ENCODE results near the gene SCAMP4. TPM values are rescaled to one million over a fixed set of nuclear protein-coding genes. Genes with fewer than 3 reads are reported as not detected.
A peak's percentile ranks its signal among the peaks of the same experiment; 100 is the strongest.

The SCAMP4 gene
- total and polyA plus RNA-seq, 2 of the 13 experiments (the other 11 are each of a cell fraction or from before 2014, with no cell fraction given): 10.7 to 13.7 TPM

DNA sequence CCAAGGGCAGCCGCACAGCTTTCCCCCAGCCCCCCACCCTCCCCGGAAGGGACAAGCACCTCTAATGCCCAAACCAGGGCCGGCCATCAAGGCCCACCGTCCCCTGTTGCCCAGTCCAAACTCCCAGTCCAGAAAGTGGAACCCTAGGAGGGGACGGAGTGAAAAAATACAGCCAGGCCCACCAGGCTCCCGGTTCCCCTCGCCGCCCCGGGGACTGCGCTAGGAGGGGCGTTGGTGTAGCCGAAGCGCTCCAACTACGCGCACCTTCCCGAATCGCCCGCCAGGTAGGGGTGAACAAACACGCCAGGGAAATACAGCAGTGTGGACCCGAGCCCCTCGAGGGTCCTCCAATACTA is 43.2 kb upstream of the SCAMP4 start (continued):
- TF ChIP-seq, protein P1, sequence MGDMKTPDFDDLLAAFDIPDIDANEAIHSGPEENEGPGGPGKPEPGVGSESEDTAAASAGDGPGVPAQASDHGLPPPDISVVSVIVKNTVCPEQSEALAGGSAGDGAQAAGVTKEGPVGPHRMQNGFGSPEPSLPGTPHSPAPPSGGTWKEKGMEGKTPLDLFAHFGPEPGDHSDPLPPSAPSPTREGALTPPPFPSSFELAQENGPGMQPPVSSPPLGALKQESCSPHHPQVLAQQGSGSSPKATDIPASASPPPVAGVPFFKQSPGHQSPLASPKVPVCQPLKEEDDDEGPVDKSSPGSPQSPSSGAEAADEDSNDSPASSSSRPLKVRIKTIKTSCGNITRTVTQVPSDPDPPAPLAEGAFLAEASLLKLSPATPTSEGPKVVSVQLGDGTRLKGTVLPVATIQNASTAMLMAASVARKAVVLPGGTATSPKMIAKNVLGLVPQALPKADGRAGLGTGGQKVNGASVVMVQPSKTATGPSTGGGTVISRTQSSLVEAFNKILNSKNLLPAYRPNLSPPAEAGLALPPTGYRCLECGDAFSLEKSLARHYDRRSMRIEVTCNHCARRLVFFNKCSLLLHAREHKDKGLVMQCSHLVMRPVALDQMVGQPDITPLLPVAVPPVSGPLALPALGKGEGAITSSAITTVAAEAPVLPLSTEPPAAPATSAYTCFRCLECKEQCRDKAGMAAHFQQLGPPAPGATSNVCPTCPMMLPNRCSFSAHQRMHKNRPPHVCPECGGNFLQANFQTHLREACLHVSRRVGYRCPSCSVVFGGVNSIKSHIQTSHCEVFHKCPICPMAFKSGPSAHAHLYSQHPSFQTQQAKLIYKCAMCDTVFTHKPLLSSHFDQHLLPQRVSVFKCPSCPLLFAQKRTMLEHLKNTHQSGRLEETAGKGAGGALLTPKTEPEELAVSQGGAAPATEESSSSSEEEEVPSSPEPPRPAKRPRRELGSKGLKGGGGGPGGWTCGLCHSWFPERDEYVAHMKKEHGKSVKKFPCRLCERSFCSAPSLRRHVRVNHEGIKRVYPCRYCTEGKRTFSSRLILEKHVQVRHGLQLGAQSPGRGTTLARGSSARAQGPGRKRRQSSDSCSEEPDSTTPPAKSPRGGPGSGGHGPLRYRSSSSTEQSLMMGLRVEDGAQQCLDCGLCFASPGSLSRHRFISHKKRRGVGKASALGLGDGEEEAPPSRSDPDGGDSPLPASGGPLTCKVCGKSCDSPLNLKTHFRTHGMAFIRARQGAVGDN (CRISPR knock-in tag; IDR thresholded peaks at IDR 0.05): peak; percentile 36; the same call in 1 of the 2 replicates
- TF ChIP-seq, protein P2, sequence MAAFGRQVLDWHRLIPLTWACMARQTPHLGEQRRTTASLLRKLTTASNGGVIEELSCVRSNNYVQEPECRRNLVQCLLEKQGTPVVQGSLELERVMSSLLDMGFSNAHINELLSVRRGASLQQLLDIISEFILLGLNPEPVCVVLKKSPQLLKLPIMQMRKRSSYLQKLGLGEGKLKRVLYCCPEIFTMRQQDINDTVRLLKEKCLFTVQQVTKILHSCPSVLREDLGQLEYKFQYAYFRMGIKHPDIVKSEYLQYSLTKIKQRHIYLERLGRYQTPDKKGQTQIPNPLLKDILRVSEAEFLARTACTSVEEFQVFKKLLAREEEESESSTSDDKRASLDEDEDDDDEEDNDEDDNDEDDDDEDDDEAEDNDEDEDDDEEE (CRISPR knock-in tag; IDR thresholded peaks at IDR 0.05): 0 out of 2 replicates have a peak, but pooled peaks have one; percentile 42
- 0 out of 2 replicates have a peak, but pooled peaks have one; percentile 7 for TF ChIP-seq KDM5B (CRISPR knock-in tag; IDR thresholded peaks at IDR 0.05; ENCODE audit: borderline replicate concordance)
- TF ChIP-seq, protein P3, sequence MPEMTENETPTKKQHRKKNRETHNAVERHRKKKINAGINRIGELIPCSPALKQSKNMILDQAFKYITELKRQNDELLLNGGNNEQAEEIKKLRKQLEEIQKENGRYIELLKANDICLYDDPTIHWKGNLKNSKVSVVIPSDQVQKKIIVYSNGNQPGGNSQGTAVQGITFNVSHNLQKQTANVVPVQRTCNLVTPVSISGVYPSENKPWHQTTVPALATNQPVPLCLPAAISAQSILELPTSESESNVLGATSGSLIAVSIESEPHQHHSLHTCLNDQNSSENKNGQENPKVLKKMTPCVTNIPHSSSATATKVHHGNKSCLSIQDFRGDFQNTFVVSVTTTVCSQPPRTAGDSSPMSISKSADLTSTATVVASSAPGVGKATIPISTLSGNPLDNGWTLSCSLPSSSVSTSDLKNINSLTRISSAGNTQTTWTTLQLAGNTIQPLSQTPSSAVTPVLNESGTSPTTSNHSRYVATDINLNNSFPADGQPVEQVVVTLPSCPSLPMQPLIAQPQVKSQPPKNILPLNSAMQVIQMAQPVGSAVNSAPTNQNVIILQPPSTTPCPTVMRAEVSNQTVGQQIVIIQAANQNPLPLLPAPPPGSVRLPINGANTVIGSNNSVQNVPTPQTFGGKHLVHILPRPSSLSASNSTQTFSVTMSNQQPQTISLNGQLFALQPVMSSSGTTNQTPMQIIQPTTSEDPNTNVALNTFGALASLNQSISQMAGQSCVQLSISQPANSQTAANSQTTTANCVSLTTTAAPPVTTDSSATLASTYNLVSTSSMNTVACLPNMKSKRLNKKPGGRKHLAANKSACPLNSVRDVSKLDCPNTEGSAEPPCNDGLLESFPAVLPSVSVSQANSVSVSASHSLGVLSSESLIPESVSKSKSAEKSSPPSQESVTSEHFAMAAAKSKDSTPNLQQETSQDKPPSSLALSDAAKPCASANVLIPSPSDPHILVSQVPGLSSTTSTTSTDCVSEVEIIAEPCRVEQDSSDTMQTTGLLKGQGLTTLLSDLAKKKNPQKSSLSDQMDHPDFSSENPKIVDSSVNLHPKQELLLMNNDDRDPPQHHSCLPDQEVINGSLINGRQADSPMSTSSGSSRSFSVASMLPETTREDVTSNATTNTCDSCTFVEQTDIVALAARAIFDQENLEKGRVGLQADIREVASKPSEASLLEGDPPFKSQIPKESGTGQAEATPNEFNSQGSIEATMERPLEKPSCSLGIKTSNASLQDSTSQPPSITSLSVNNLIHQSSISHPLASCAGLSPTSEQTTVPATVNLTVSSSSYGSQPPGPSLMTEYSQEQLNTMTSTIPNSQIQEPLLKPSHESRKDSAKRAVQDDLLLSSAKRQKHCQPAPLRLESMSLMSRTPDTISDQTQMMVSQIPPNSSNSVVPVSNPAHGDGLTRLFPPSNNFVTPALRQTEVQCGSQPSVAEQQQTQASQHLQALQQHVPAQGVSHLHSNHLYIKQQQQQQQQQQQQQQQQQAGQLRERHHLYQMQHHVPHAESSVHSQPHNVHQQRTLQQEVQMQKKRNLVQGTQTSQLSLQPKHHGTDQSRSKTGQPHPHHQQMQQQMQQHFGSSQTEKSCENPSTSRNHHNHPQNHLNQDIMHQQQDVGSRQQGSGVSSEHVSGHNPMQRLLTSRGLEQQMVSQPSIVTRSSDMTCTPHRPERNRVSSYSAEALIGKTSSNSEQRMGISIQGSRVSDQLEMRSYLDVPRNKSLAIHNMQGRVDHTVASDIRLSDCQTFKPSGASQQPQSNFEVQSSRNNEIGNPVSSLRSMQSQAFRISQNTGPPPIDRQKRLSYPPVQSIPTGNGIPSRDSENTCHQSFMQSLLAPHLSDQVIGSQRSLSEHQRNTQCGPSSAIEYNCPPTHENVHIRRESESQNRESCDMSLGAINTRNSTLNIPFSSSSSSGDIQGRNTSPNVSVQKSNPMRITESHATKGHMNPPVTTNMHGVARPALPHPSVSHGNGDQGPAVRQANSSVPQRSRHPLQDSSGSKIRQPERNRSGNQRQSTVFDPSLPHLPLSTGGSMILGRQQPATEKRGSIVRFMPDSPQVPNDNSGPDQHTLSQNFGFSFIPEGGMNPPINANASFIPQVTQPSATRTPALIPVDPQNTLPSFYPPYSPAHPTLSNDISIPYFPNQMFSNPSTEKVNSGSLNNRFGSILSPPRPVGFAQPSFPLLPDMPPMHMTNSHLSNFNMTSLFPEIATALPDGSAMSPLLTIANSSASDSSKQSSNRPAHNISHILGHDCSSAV (CRISPR knock-in tag; IDR thresholded peaks at IDR 0.05; ENCODE audit: borderline replicate concordance): no peak
- no peak for TF ChIP-seq ZNF543 (CRISPR knock-in tag; IDR thresholded peaks at IDR 0.05)
- TF ChIP-seq ZNF263 (CRISPR knock-in tag; IDR thresholded peaks at IDR 0.05): no peak
- TF ChIP-seq ZBTB7A (CRISPR knock-in tag; IDR thresholded peaks at IDR 0.05): 0 out of 2 replicates have a peak, but pooled peaks have one; percentile 51
- peak; percentile 37 for TF ChIP-seq AGO2 (optimal IDR thresholded peaks at IDR 0.05; ENCODE audit: low read depth, low read length)
- no peak for TF ChIP-seq MAF1 (CRISPR knock-in tag; IDR thresholded peaks at IDR 0.05; ENCODE audit: borderline replicate concordance)
- TF ChIP-seq HNRNPLL (IDR thresholded peaks at IDR 0.05; ENCODE audit: low read depth, low read length, poor library complexity, severe bottlenecking): peak; percentile 50
- no peak for TF ChIP-seq RCOR2 (CRISPR knock-in tag; IDR thresholded peaks at IDR 0.05)
- 0 out of 2 replicates have a peak, but pooled peaks have one; percentile 18 for TF ChIP-seq KDM2A (CRISPR knock-in tag; IDR thresholded peaks at IDR 0.05; ENCODE audit: borderline replicate concordance, low read depth)
- TF ChIP-seq NONO (IDR thresholded peaks at IDR 0.05): no peak
- TF ChIP-seq NONO (CRISPR knock-in tag; conservative IDR thresholded peaks at IDR 0.05): 0 out of 2 replicates have a peak, but pooled peaks have one; percentile 13

All from HepG2 (cell line).